Glomerular visceral epithelial cell (primary cell): ENCODE data around the gene NFYB.
A peak's percentile ranks its signal among the peaks of the same experiment; 100 is the strongest.
"Not testable (repeated sequence)": the region's sequence is repeated elsewhere in the genome, so short reads cannot be mapped to it uniquely, and the experiment has no call there.

ENCODE experiments used
- DNase-seq: peaks from one replicate; pipeline ENCODE4 v3.0.0-alpha.2; 2016; ENCODE audit errors: extremely low spot score

The NFYB gene

GRCh38 chr12:104137902-104138796 lies at the start of gene NFYB:
Gene NFYB, minus strand, starts transcription at chr12:104138210. Its CDS starts 2,757 bp downstream, at chr12:104135453.
- DNase-seq = peak; percentile 96

- DNase-seq = no peak
Observed at GRCh38 chr12:104187446-104188155, 49.6 kb upstream of the NFYB start.

- DNase-seq = no peak
Observed at GRCh38 chr12:104183443-104183842, 45.4 kb upstream of the NFYB start.

GRCh38 chr12:104182621-104183378 lies 44.8 kb upstream of the NFYB start:
- no peak for DNase-seq

GRCh38 chr12:104182144-104182543 lies 44.1 kb upstream of the NFYB start:
- no peak for DNase-seq

GRCh38 chr12:104181313-104181712 lies 43.3 kb upstream of the NFYB start:
- peak; percentile 59 for DNase-seq

GRCh38 chr12:104180374-104180773 lies 42.4 kb upstream of the NFYB start:
- DNase-seq = no peak

- DNase-seq = peak; percentile 76
Observed at GRCh38 chr12:104177663-104178501, 39.9 kb upstream of the NFYB start.

GRCh38 chr12:104177336-104177662 lies 39.3 kb upstream of the NFYB start:
- no peak for DNase-seq

GRCh38 chr12:104175726-104176247 lies 37.8 kb upstream of the NFYB start:
- no peak for DNase-seq

- not testable (repeated sequence) for DNase-seq
Observed at GRCh38 chr12:104173804-104174203, 35.8 kb upstream of the NFYB start.

GRCh38 chr12:104172570-104172947 lies 34.5 kb upstream of the NFYB start:
- DNase-seq = no peak

- no peak for DNase-seq
Observed at GRCh38 chr12:104171785-104172569, 34.0 kb upstream of the NFYB start.

GRCh38 chr12:104168596-104168995 lies 30.6 kb upstream of the NFYB start:
- DNase-seq = no peak

- DNase-seq = no peak
Observed at GRCh38 chr12:104167519-104168458, 29.8 kb upstream of the NFYB start.

GRCh38 chr12:104166465-104166864 lies 28.5 kb upstream of the NFYB start:
- DNase-seq = no peak

- DNase-seq = no peak
Observed at GRCh38 chr12:104165801-104166200, 27.8 kb upstream of the NFYB start.

- DNase-seq = no peak
Observed at GRCh38 chr12:104164634-104165033, 26.6 kb upstream of the NFYB start.

GRCh38 chr12:104163631-104164030 lies 25.6 kb upstream of the NFYB start:
- DNase-seq = no peak
